Activated T-helper 1 cell treated with anti-CD3 and anti-CD28 coated beads, Interleukin-12 subunit alpha, Interleukin-12 subunit beta, Interleukin-2, Interleukin-4 antibody, amounts not matched to agents 30 ng/mL and 10 ng/mL and 1 ng/mL, durations not matched to agents 14 hours and 24 hours and 36 hours (primary cell): ENCODE measurements around the gene ABCA3. TPM values are rescaled to one million over a fixed set of nuclear protein-coding genes. Genes with fewer than 3 reads are reported as not detected.
A peak's percentile ranks its signal among the peaks of the same experiment; 100 is the strongest.
"Not testable (repeated sequence)": the region's sequence is repeated elsewhere in the genome, so short reads cannot be mapped to it uniquely, and the experiment has no call there.

ENCODE experiments used
- DNase-seq: peaks from one replicate; pipeline ENCODE4 v3.0.0; 2021; ENCODE audit warnings: low spot score
- H3K27ac Mint-ChIP-seq: one replicate; pipeline ENCODE4 v1.8.0; 2021; ENCODE audit warnings: mild to moderate bottlenecking, mixed read lengths
- H3K27me3 Mint-ChIP-seq: one replicate; pipeline ENCODE4 v1.8.0; 2022; ENCODE audit warnings: mild to moderate bottlenecking, moderate library complexity, mixed read lengths; ENCODE audit not compliant: insufficient read depth
- H3K36me3 Mint-ChIP-seq: one replicate; pipeline ENCODE4 v1.8.0; 2021; ENCODE audit warnings: low read depth, mixed read lengths
- H3K4me1 Mint-ChIP-seq: one replicate; pipeline ENCODE4 v1.8.0; 2021; ENCODE audit warnings: low read depth, mixed read lengths
- H3K4me3 Mint-ChIP-seq: one replicate; pipeline ENCODE4 v1.8.0; 2021; ENCODE audit warnings: mild to moderate bottlenecking, moderate library complexity, mixed read lengths
- H3K9me3 Mint-ChIP-seq: one replicate; pipeline ENCODE4 v1.8.0; 2021; ENCODE audit warnings: mixed read lengths
- intact Hi-C: fragments of 100-400 bp; cut with micrococcal nuclease; formaldehyde crosslinking; loops from one replicate; pipeline ENCODE4 v1.15.1; 2024
- total RNA-seq: library from RNA; stranded (reverse); gene quantifications from 2 replicates; pipeline ENCODE4 v1.2.3, GENCODE V29; 2022

The ABCA3 gene
- total RNA-seq, 1 donor from 2014 or later, result 9.0 TPM

DNA sequence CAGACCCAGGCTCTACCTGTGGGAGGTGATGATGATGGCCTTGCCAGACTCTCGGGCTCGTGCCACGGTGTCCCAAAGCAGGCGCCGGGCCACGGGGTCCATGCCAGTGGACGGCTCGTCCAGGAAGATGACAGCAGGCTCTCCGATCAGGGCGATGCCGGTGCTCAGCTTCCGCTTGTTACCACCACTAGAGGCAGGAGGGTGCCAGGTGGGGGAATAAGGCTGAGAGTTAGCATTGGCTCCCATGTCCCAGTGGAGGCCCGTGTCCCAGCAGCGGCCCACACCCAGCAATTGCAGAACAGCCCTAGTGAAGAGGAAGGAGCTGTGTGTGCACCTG is 62.3 kb downstream of the ABCA3 start:
- Mint-ChIP-seq H3K36me3 (no peaks in the 10 kb centered on the region), H3K27me3 (no peaks in the 10 kb centered on the region), H3K27ac (no peak overlapping the region), H3K9me3 (no peaks in the 10 kb centered on the region), H3K4me1 (no peaks in the 10 kb centered on the region), H3K4me3 (no peak overlapping the region)
- intact Hi-C loops, result no loop called here
- DNase-seq, result no peak

GRCh38 chr16:2277466-2278271 is 62.9 kb downstream of the ABCA3 start:
- Mint-ChIP-seq H3K4me1 (no peaks in the 10 kb centered on the region), H3K36me3 (no peaks in the 10 kb centered on the region), H3K27me3 (no peaks in the 10 kb centered on the region), H3K4me3 (no peak overlapping the region), H3K9me3 (no peaks in the 10 kb centered on the region), H3K27ac (no peak overlapping the region)
- no peak for DNase-seq
- intact Hi-C loops, result no loop called here

- H3K4me3 Mint-ChIP-seq, result no peak overlapping the region
- intact Hi-C loops, result no loop called here
- no peak for DNase-seq
- no peaks in the 10 kb centered on the region for H3K27me3 Mint-ChIP-seq
- no peaks in the 10 kb centered on the region for H3K4me1 Mint-ChIP-seq
- no peaks in the 10 kb centered on the region for H3K9me3 Mint-ChIP-seq
- H3K27ac Mint-ChIP-seq, result no peak overlapping the region
- no peaks in the 10 kb centered on the region for H3K36me3 Mint-ChIP-seq
These were observed 63.9 kb downstream of the ABCA3 start for GRCh38 chr16:2276368-2277195.

GRCh38 chr16:2275476-2276367 is 64.8 kb downstream of the ABCA3 start:
- no peak overlapping the region for H3K27ac Mint-ChIP-seq
- intact Hi-C loops, result no loop called here
- H3K4me1 Mint-ChIP-seq, result no peaks in the 10 kb centered on the region
- H3K4me3 Mint-ChIP-seq, result no peak overlapping the region
- no peaks in the 10 kb centered on the region for H3K36me3 Mint-ChIP-seq
- DNase-seq, result no peak
- no peaks in the 10 kb centered on the region for H3K9me3 Mint-ChIP-seq
- H3K27me3 Mint-ChIP-seq, result no peaks in the 10 kb centered on the region

- no peaks in the 10 kb centered on the region for H3K9me3 Mint-ChIP-seq
- no peak overlapping the region for H3K27ac Mint-ChIP-seq
- H3K27me3 Mint-ChIP-seq, result peaks cover 2% of the 10 kb centered on the region
- peaks cover 2% of the 10 kb centered on the region for H3K36me3 Mint-ChIP-seq
- H3K4me3 Mint-ChIP-seq, result no peak overlapping the region
- peaks cover 11% of the 10 kb centered on the region for H3K4me1 Mint-ChIP-seq
- DNase-seq, result no peak
- intact Hi-C loops, result no loop called here
These were observed 66.6 kb downstream of the ABCA3 start for GRCh38 chr16:2273931-2274330.

DNA sequence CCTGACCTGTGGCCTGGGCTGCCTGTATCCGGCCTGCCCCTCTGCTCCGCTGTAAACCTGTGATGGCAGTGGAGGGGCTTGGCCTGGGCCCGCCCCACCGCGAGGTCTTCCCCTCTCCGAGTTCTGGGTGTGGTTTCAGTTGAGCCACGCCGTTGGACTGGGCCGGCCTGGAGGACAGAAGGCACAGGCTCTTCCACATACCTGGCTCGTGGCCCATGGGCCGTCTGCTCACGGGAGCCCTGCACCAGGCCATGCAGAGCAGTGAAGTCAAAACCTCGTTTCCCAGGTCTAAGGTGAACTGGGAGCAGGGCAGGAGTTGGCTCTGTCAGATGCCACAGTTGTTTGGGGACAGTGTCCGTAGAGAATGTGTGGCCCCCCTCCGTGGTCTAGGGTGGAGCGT is 67.0 kb downstream of the ABCA3 start:
- intact Hi-C loops, result no loop called here
- H3K27me3 Mint-ChIP-seq, result peaks cover 2% of the 10 kb centered on the region
- H3K9me3 Mint-ChIP-seq, result no peaks in the 10 kb centered on the region
- DNase-seq, result no peak
- H3K4me1 Mint-ChIP-seq, result peaks cover 12% of the 10 kb centered on the region
- peaks cover 2% of the 10 kb centered on the region for H3K36me3 Mint-ChIP-seq
- H3K4me3 Mint-ChIP-seq, result no peak overlapping the region
- no peak overlapping the region for H3K27ac Mint-ChIP-seq

GRCh38 chr16:2271848-2272461 is 68.6 kb downstream of the ABCA3 start:
- Mint-ChIP-seq H3K36me3 (peaks cover 3% of the 10 kb centered on the region), H3K27ac (no peak overlapping the region), H3K9me3 (no peaks in the 10 kb centered on the region), H3K4me3 (no peak overlapping the region), H3K4me1 (peaks cover 13% of the 10 kb centered on the region), H3K27me3 (peaks cover 2% of the 10 kb centered on the region)
- intact Hi-C loops, result no loop called here
- DNase-seq, result no peak

GRCh38 chr16:2270588-2271470 is 69.7 kb downstream of the ABCA3 start:
- no peak overlapping the region for H3K27ac Mint-ChIP-seq

GRCh38 chr16:2270070-2270462 is 70.5 kb downstream of the ABCA3 start:
- peak overlapping the region; percentile 94 for H3K4me3 Mint-ChIP-seq

More at GRCh38 chr16:2270588-2271470, 69.7 kb downstream of the ABCA3 start:
- Mint-ChIP-seq H3K27me3 (peaks cover 2% of the 10 kb centered on the region), H3K36me3 (peaks cover 11% of the 10 kb centered on the region), H3K4me1 (peaks cover 24% of the 10 kb centered on the region), H3K9me3 (no peaks in the 10 kb centered on the region), H3K4me3 (no peak overlapping the region)
- no peak for DNase-seq
- intact Hi-C loops, result no loop called here

DNA sequence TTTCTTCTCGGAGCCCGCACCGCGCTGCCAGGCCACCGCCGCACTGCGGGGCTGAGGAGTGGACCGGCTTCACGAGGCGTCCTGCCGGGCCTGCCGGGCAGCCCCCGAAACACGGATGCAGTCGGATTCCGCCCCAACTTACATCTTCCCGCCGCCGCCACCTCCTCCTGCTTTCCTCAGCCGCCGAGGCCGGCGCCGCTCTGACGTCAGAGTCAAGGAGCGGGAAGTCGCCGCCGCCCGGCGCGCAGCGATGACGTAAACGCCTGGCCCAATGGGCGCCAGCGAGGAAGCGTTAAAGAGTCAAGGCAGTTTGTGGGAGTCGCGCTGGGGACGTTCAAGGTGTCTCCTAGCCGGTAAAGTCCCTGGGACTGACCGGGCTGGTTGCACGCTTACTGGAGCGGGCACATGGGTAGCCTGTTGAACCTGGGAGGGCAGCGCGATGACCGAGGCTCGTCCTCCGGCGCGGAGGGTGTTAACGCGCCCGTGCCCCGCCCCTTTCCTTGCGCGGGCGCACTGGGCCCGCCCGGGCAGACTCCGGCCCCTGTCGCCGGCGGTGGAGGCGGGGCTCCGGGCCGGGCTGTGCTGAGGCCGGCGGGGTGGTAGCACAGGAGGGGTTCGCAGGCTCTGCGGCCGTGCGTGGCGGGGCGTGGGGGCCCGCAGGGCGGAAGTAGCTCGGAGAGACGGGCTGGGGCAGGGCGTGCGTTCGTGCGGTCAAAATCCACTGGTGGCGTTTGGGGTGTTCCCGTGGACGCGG is 72.4 kb downstream of the ABCA3 start, which contains the start of gene RNPS1:
TSS of gene RNPS1 (minus strand) at position 214 of the 754 bp plus-strand sequence. CDS start 3,483 bp downstream, outside the sequence.
- Mint-ChIP-seq H3K4me3 (peak within 1 kb of the TSS; percentile 94), H3K9me3 (no peaks in the 10 kb centered on the region), H3K27me3 (peaks cover 2% of the 10 kb centered on the region), H3K36me3 (peaks cover 19% of the 10 kb centered on the region), H3K4me1 (peaks cover 41% of the 10 kb centered on the region), H3K27ac (peak within 1 kb of the TSS; percentile 98)
- intact Hi-C loops, result loop anchor here (1.0 to 10.0 kb wide), 10 partner anchors 17 to 264 kb away; partner anchors contain the start of genes ABCA3, CCNF, CEMP1 and E4F1
- DNase-seq, result peak; percentile 96

More at GRCh38 chr16:2270070-2270462, 70.5 kb downstream of the ABCA3 start:
- peaks cover 2% of the 10 kb centered on the region for H3K27me3 Mint-ChIP-seq
- H3K9me3 Mint-ChIP-seq, result no peaks in the 10 kb centered on the region
- DNase-seq, result no peak
- peaks cover 30% of the 10 kb centered on the region for H3K4me1 Mint-ChIP-seq
- intact Hi-C loops, result no loop called here
- no peak overlapping the region for H3K27ac Mint-ChIP-seq
- peaks cover 15% of the 10 kb centered on the region for H3K36me3 Mint-ChIP-seq

DNA sequence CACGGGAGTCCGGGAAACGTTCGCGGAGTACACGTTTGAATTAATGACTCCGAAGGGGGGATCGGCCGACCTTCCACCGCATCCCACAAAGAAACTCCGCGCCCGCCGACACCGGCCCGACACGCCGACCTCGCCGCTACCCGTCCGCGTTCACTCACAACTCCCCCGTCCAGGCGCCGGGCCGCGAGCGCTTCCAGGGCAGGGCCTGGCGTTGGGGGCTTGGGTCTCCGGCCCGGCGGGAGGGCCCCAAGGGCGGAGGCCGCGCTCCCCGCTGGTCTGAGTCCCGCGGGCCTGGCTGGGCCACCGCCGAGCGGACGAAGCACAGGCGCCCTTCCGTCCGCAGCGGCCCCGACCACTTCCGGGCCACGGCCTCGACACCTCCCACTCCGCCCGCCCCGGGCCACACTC is 73.0 kb downstream of the ABCA3 start:
- not testable (repeated sequence) for H3K27me3 Mint-ChIP-seq, DNase-seq, H3K9me3 Mint-ChIP-seq
- peak overlapping the region; percentile 94 for H3K4me3 Mint-ChIP-seq
- intact Hi-C loops, result loop anchor here (5.0 to 10.0 kb wide), 2 partner anchors 243 to 265 kb away; partner anchors contain the start of genes CEMP1 and NHERF2
- H3K4me1 Mint-ChIP-seq, result peaks cover 41% of the 10 kb centered on the region
- H3K36me3 Mint-ChIP-seq, result peaks cover 24% of the 10 kb centered on the region
- H3K27ac Mint-ChIP-seq, result peak overlapping the region; percentile 98
